ENCODE data around the gene PDCD5. TPM values are rescaled to one million over a fixed set of nuclear protein-coding genes. Genes with fewer than 3 reads are reported as not detected.
"Not testable (repeated sequence)": the region's sequence is repeated elsewhere in the genome, so short reads cannot be mapped to it uniquely, and the experiment has no call there.

PDCD5 gene
- total RNA-seq, 5 donors from 2014 or later (not counting 1 experiment from before 2014, with no cell fraction given), result 21.8 to 69.9 (median 62.5) TPM

DNA sequence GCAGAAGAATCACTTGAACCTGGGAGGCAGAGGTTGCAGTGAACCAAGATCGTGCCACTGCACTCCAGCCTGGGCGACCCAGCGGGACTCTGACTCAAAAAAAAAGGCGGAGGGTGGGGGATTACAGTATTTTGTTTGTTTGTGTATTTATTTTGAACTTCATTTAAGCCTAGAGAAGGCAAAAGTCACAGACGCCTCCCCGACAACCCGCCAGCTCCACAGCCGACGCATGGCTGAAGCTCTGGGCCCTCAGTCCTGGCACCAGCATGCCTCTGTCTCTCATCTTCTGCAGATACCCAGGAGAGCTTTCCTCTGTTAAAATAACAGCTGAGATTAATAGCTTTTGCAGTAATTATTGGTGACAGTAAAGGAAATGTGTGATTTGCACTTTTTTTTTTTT is 17.2 kb upstream of the PDCD5 start:
- H3K4me1 Mint-ChIP-seq, result no peaks in the 10 kb centered on the region
- H3K27me3 Mint-ChIP-seq, result peaks cover 4 to 10% of the 10 kb centered on the region in 2 donors
- ATAC-seq (replicated peaks in 1 of 4) (no peak), DNase-seq (no peak)
- Histone ChIP-seq H3K4me3 (ENCODE audit: control insufficient read depth in 1 of 2, extremely low read depth in 1 of 2, low read length in 1 of 2) (no peak overlapping the region), H3K9me3 (no peaks in the 10 kb centered on the region), H3K4me1 (ENCODE audit: control insufficient read depth in 1 of 2, extremely low read depth in 1 of 2, insufficient read depth in 2 of 2, low read length in 2 of 2) (no peaks in the 10 kb centered on the region), H3K36me3 (ENCODE audit: control insufficient read depth in 2 of 2, extremely low read depth in 1 of 2, insufficient read depth in 1 of 2, low read length in 1 of 2) (no peaks in the 10 kb centered on the region), H3K27me3 (replicated peaks in 1 of 2; ENCODE audit: control insufficient read depth in 2 of 2, extremely low read depth in 1 of 2, insufficient read depth in 2 of 2, low read length in 1 of 2) (peaks cover 2 to 13% of the 10 kb centered on the region in 2 experiments), H3K27ac (ENCODE audit: low read length) (no peak overlapping the region)
- no peaks in the 10 kb centered on the region for H3K36me3 Mint-ChIP-seq
- POLR2A ChIA-PET, result no interaction called here
- CTCF ChIA-PET, result interaction anchor here in 1 of 2 donors (0.6 kb wide), 1 partner anchor 106 kb away, joined by 3 read pairs; no protein-coding TSS in a partner anchor
- no peaks in the 10 kb centered on the region for H3K9me3 Mint-ChIP-seq
- no peak overlapping the region for H3K4me3 Mint-ChIP-seq
- no peak overlapping the region for H3K27ac Mint-ChIP-seq
- 97% methylated on average over 5 of the region's 9 CpGs for WGBS (ENCODE audit: insufficient coverage)

DNA sequence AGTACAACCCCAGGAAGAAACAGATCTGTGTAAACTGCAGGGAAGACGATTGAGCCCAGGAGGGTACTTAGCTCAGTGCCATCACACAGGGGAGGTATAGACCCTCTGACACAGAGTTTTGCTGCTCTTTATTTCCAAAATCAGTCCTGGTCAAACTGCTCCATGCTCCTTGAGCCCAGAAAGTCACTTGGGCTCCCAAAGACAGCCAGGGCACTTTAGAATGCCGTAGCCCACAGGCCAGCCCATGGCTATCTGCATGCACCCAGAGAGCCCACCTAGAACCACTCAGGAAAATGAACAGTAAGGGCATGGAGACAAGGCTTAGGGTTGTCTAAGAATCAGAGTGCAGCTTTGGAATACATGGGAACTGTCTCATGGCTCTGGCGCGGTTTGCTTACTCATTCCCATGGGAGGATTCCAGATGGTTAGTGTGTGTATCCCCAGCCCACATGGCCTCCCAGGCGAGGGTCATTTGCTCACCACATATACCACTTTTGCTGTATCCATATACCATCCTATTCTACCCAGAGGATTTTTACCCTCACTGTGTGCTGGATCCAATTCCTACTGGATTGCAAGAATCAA is 14.7 kb upstream of the PDCD5 start:
- H3K36me3 Mint-ChIP-seq, result no peaks in the 10 kb centered on the region
- ATAC-seq (replicated peaks in 1 of 4), result no peak
- Histone ChIP-seq H3K27me3 (replicated peaks in 1 of 2; ENCODE audit: control insufficient read depth in 2 of 2, extremely low read depth in 1 of 2, insufficient read depth in 2 of 2, low read length in 1 of 2) (peaks cover 0 to 29% of the 10 kb centered on the region in 2 experiments), H3K27ac (ENCODE audit: low read length) (no peak overlapping the region), H3K4me1 (ENCODE audit: control insufficient read depth in 1 of 2, extremely low read depth in 1 of 2, insufficient read depth in 2 of 2, low read length in 2 of 2) (peaks cover 0 to 7% of the 10 kb centered on the region in 2 experiments), H3K9me3 (no peaks in the 10 kb centered on the region), H3K36me3 (ENCODE audit: control insufficient read depth in 2 of 2, extremely low read depth in 1 of 2, insufficient read depth in 1 of 2, low read length in 1 of 2) (no peaks in the 10 kb centered on the region), H3K4me3 (ENCODE audit: control insufficient read depth in 1 of 2, extremely low read depth in 1 of 2, low read length in 1 of 2) (no peak overlapping the region)
- no peaks in the 10 kb centered on the region for H3K9me3 Mint-ChIP-seq
- CTCF ChIA-PET, result interaction anchor here in 1 of 2 donors (0.5 kb wide), 2 partner anchors 95 to 292 kb away, joined by 3 to 8 read pairs; no protein-coding TSS in a partner anchor
- H3K4me1 Mint-ChIP-seq, result peaks cover 3 to 8% (median 6%) of the 10 kb centered on the region in 3 donors
- no peak for DNase-seq
- H3K27me3 Mint-ChIP-seq, result peaks cover 6 to 14% of the 10 kb centered on the region in 2 donors
- POLR2A ChIA-PET, result interaction anchor here in 1 of 2 donors (0.6 kb wide), 1 partner anchor 366 kb away, joined by 5 read pairs; no protein-coding TSS in a partner anchor
- no peak overlapping the region for H3K27ac Mint-ChIP-seq
- 78% methylated on average over 1 of the region's 5 CpGs for WGBS (ENCODE audit: insufficient coverage)
- H3K4me3 Mint-ChIP-seq, result no peak overlapping the region

DNA sequence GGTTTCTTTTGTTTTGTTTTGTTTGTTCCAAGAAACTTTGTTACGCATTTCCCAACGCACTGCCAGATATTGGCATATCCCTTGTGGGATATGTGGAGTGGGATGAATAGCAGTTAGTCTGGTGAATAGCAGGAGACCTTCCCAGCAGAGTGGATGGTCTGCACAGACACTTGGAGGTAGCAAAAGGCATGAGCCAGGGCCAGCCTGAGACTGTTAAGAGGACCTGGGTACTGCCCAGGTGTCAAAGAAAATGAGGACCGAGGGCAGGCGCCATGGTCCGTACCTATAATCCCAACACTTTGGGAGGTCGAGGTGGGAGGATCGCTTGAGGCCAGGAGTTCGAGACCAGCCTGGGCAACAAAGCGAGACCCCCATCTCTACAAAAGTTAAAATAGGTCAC is 13.5 kb upstream of the PDCD5 start:
- H3K9me3 ChIP-seq, result no peaks in the 10 kb centered on the region
- ChIA-PET CTCF (no interaction called here), POLR2A (no interaction called here)
- no peak overlapping the region for H3K27ac ChIP-seq (ENCODE audit: low read length)
- H3K4me1 ChIP-seq (ENCODE audit: control insufficient read depth in 1 of 2, extremely low read depth in 1 of 2, insufficient read depth in 2 of 2, low read length in 2 of 2), result peaks cover 0 to 8% of the 10 kb centered on the region in 2 experiments
- peaks cover 6 to 14% of the 10 kb centered on the region in 2 donors for H3K27me3 Mint-ChIP-seq
- H3K9me3 Mint-ChIP-seq, result no peaks in the 10 kb centered on the region
- no peak overlapping the region for H3K4me3 ChIP-seq (ENCODE audit: control insufficient read depth in 1 of 2, extremely low read depth in 1 of 2, low read length in 1 of 2)
- H3K36me3 Mint-ChIP-seq, result no peaks in the 10 kb centered on the region
- ATAC-seq (replicated peaks in 1 of 4), result no peak
- H3K4me3 Mint-ChIP-seq, result no peak overlapping the region
- WGBS (ENCODE audit: insufficient coverage), result 89% methylated on average over 4 of the region's 9 CpGs
- peaks cover 0 to 29% of the 10 kb centered on the region in 2 experiments for H3K27me3 ChIP-seq (replicated peaks in 1 of 2; ENCODE audit: control insufficient read depth in 2 of 2, extremely low read depth in 1 of 2, insufficient read depth in 2 of 2, low read length in 1 of 2)
- H3K4me1 Mint-ChIP-seq, result peaks cover 4 to 9% (median 6%) of the 10 kb centered on the region in 3 donors
- H3K36me3 ChIP-seq (ENCODE audit: control insufficient read depth in 2 of 2, extremely low read depth in 1 of 2, insufficient read depth in 1 of 2, low read length in 1 of 2), result no peaks in the 10 kb centered on the region
- no peak for DNase-seq
- no peak overlapping the region for H3K27ac Mint-ChIP-seq

DNA sequence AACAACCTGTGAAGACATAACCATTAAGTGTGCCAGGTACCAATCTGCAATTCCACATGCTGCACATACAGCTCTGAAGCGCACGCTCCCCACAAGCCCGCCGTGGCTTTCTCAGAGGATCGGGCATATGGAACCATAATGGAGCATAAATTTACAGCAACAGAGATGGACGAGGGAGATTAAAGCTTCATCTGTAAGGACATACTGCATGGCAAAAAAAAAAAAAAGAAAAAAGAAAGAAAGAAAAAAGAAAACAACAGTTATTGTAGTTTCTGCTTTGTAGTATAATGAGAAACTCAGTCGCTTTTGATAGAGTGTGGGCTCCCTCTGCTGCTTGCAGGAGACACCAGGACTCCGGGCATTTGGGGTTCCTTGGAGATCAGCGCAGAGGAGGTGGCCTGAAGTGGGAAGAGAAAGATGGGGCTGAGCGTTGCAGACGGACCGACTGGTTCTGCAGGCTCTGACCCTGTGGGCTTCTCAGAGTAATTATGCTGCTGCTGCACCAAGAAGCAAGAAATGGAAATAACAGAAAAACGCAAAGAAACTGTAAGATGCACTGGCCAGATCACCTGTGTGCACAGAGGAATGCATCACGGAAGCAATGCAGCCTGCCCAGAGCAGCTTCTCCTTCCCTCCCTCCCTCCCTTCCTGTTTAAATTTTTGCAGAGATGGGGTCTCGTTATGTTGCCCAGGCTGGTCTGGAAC is 10.8 kb upstream of the PDCD5 start:
- CTCF ChIA-PET, result interaction anchor here (0.6 to 2.0 kb wide), 12 partner anchors 16 to 1786 kb away, joined by 3 to 12 read pairs (median 4); partner anchors contain the start of gene ZNF507 (in 1 of the 2)
- H3K9me3 Mint-ChIP-seq, result no peaks in the 10 kb centered on the region
- DNase-seq (peak; percentile 11 to 76 (median 49)), ATAC-seq (replicated peaks in 1 of 4) (peak; percentile 64 to 92 (median 69))
- Histone ChIP-seq H3K4me3 (ENCODE audit: control insufficient read depth in 1 of 2, extremely low read depth in 1 of 2, low read length in 1 of 2) (no peak overlapping the region), H3K4me1 (ENCODE audit: control insufficient read depth in 1 of 2, extremely low read depth in 1 of 2, insufficient read depth in 2 of 2, low read length in 2 of 2) (peaks cover 2 to 18% of the 10 kb centered on the region in 2 experiments), H3K27ac (ENCODE audit: low read length) (no peak overlapping the region), H3K27me3 (replicated peaks in 1 of 2; ENCODE audit: control insufficient read depth in 2 of 2, extremely low read depth in 1 of 2, insufficient read depth in 2 of 2, low read length in 1 of 2) (peaks cover 0 to 29% of the 10 kb centered on the region in 2 experiments), H3K9me3 (no peaks in the 10 kb centered on the region), H3K36me3 (ENCODE audit: control insufficient read depth in 2 of 2, extremely low read depth in 1 of 2, insufficient read depth in 1 of 2, low read length in 1 of 2) (no peaks in the 10 kb centered on the region)
- H3K4me1 Mint-ChIP-seq, result peaks cover 13 to 21% (median 16%) of the 10 kb centered on the region in 3 donors
- H3K27me3 Mint-ChIP-seq, result peaks cover 6 to 16% of the 10 kb centered on the region in 2 donors
- H3K27ac Mint-ChIP-seq, result peak overlapping the region in 1 of 2 donors; percentile 36
- peak overlapping the region in 1 of 3 donors; percentile 22 for H3K4me3 Mint-ChIP-seq
- WGBS (ENCODE audit: insufficient coverage), result 42% methylated on average over 9 of the region's 15 CpGs
- no peaks in the 10 kb centered on the region for H3K36me3 Mint-ChIP-seq
- POLR2A ChIA-PET, result interaction anchor here in 1 of 2 donors (0.7 kb wide), 1 partner anchor 27 kb away, joined by 4 read pairs; no protein-coding TSS in a partner anchor

DNA sequence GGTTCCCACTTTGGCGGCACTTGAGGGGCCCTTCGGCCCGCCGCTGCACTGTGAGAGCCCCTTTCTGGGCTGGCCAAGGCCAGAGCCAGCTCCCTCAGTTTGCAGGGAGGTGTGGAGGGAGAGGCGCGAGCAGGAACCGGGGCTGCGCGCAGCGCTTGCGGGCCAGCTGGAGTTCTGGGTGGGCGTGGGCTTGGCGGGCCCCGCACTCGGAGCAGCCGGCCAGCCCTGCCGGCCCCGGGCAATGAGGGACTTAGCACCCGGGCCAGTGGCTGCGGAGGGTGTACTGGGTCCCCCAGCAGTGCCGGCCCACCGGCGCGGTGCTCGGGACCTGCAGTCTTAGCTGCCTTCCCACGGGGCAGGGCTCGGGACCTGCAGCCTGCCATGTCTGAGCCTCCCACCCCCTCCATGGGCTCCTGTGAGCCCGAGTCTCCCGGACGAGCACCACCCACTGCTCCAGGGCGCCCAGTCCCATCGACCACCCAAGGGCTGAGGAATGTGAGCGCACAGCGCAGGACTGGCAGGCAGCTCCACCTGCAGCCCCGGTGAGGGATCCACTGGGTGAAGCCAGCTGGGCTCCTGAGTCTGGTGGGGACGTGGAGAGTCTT is 9.4 kb upstream of the PDCD5 start:
- ATAC-seq (replicated peaks in 1 of 4); H3K9me3 ChIP-seq; CTCF ChIA-PET; H3K27ac ChIP-seq (ENCODE audit: low read length); H3K4me3 ChIP-seq (ENCODE audit: control insufficient read depth in 1 of 2, extremely low read depth in 1 of 2, low read length in 1 of 2); DNase-seq; H3K36me3 Mint-ChIP-seq; H3K9me3 Mint-ChIP-seq; H3K27ac Mint-ChIP-seq; H3K4me3 Mint-ChIP-seq; POLR2A ChIA-PET; H3K36me3 ChIP-seq (ENCODE audit: control insufficient read depth in 2 of 2, extremely low read depth in 1 of 2, insufficient read depth in 1 of 2, low read length in 1 of 2): not testable (repeated sequence)
- Mint-ChIP-seq H3K4me1 (peaks cover 13 to 21% (median 16%) of the 10 kb centered on the region in 3 donors), H3K27me3 (peaks cover 6 to 16% of the 10 kb centered on the region in 2 donors)
- WGBS (ENCODE audit: insufficient coverage), result 81% methylated on average over 10 of the region's 36 CpGs
- Histone ChIP-seq H3K4me1 (ENCODE audit: control insufficient read depth in 1 of 2, extremely low read depth in 1 of 2, insufficient read depth in 2 of 2, low read length in 2 of 2) (peaks cover 2 to 18% of the 10 kb centered on the region in 2 experiments), H3K27me3 (replicated peaks in 1 of 2; ENCODE audit: control insufficient read depth in 2 of 2, extremely low read depth in 1 of 2, insufficient read depth in 2 of 2, low read length in 1 of 2) (peaks cover 0 to 27% of the 10 kb centered on the region in 2 experiments)

Measured in T-cell (primary cell).